HG02623 (cell line): ENCODE data around the gene AFG1L.
"Not testable (repeated sequence)": the region's sequence is repeated elsewhere in the genome, so short reads cannot be mapped to it uniquely, and the experiment has no call there.

Experiments
- ATAC-seq: cut with Tn5 transposase; IDR thresholded peaks from one replicate; pipeline ENCODE4 v1.9.1; 2021; ENCODE audit warnings: moderate library complexity; ENCODE audit not compliant: unreplicated experiment

AFG1L gene

DNA sequence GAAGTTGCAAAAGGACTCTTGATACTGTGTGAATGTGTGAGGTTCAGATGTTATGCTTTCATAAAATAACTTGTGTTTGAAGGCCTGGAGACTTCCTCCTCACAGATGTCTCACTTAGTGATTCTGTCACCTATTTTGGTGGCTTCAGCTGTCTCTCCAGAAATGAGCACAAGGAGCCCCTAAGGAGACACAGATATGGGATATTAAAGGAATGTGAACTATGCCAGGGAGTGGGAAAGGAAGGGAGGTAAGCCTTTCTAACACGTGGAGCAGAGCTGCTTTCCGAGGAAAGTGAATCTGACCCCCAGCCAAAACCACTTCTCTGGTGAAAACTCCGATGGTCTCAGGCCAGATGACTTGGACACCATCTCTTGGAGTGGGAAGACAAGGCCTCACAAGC, 255.4 kb downstream of the AFG1L start:
- ATAC-seq = no peak

DNA sequence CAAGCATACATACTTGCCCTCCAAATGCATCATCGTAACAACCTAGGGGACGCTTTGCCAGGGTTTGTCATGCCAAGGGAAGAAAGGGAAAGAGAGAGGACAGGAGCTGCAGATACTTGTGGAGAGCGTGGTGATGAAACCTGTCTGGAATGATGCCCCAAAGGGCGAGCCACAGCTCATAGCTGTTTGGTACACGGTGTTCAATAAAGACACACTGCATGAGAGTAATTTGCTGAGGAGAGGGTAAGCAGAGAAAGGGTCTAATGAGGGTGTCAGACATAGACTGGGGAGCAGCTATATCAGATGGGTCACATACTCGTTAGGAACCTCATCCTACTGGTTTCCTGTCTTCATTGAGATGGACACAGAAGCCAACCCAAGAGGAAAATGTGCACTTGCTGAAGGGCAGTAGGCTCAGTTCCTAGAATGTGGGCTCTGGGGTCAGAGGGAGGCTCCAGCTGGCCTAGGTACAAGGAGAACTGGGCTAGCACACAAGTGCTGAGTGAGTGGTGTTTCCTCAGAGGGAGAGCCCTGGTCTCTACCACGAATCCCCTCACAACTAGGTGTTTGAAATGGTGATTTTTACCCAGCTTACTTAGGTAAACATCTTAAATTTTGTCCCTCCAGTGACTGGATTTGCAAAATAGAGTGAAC, 260.7 kb downstream of the AFG1L start:
- ATAC-seq = no peak

DNA sequence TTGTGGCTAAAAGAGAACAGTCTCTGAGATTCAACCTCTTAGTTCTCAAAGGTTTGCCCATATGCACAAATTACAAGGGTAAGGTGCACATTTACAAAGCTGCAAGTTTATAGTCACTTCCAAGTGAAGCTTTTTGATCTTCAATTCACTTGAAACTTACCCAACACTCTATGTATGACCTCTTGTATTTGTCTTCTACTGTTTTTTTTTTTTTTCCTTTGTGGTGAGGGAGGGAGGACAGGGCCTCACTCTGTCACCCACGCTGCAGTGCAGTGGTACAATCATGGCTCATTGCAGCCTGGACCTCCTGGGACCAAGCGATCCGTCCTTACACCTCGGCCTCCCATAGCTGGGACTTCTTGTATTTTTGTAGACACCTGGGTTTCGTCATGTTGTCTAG, 261.4 kb downstream of the AFG1L start:
- ATAC-seq = no peak

DNA sequence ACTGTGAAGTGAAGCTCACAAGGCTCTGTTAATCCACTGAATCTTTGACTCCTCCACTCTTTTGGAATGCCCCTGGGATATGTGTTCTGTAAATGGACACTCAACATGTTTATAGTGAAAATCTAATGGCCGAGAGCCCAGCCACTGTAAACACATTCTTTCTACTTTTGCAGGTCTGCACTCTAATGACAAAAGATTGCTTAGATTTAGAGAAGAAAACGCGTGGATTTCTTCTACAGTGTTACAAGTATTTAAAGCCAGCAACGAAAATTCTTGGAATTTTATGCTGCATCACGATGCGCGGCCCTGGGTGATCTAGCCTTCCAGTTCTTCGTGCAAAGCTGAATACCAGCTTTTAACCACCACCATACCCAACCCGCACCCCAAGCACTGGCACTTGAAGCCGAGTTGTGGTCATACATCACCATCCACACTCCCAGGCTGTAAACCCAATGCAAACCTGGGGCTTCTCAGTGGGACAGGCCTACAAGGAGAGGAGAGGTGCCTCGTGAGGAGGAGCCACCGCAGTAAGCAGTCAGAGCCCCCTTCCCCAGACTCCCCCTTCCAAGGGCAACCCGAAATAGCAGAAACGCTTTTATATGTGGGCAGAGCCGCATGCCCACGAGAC, 262.1 kb downstream of the AFG1L start:
- ATAC-seq = no peak

DNA sequence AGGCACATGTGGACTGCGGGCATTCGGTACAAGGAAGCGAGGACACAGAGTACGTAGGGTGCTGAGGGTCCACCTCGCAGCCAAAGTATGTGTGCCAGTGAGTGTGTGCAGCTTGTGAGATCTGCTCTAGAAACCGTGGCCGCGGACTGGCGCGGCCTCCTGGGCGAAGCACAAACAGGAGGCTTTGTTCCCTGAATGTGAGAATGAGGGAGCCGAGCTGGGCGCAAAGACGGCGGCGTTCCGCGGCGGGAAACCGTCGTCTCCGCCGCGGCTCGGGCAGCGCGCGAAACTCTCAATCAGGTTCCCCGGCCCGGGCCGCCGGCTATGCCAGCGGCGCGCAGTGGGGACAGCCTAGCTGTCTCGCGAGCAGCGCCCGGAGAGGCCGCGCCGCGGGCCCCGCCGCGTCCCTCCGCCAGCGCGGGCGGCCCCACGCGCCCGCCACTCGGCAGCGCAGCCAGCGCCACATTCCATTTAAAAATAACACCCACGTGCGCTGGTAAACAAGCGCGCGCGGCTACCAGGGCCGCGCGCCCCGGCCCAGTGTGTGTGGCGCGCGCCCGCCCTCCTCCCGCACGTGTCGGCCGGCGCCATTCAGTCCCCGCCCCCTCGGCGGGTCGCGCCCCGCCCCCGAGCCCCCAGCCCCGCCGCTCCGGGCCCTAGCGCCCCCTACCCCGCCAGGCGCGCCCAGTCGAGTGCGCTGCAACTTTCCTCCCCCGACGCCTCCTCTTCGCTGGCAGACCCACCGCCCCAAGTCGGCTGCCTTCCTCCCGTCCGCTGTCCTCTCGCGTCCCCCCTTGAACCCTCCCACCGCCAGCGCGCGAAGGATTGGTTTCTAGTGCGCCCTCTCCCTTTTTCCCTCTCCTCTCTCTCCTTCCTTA, 262.9 kb downstream of the AFG1L start:
- ATAC-seq = no peak

DNA sequence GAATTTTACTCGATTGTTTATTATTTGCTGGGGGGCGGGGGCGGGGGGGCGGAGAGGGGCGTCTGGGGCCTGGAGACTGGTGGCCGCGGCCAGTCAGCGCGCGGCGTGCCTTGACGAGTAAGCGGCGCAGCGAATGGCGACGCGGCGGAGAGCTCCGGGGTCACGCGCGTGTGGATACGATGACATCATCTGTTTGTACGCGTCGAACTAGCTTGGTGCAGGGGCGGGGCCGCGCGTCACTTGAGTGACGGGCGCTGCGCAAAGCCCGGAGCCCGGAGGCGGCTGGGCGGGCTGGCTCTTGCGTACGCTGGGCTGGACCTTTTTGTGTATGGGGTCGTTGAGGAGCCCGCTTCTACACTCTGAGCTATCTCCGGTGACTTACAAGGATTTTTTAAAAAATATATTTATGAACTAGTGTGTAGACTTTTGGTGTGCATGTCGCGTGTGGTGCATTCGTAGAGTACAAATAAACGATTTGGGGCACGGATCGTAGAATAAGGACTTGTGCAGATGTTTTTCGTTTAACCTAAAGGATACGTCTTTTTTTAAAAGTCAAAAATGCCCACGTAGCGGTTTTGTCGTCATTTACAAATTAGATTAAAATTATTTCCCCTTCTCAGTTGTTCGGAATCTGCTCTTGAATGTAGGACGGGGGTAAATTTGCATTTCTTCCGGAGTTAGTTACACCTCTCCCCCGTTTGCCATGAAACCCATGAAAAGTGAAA, 263.7 kb downstream of the AFG1L start:
- ATAC-seq = peak; percentile 61

DNA sequence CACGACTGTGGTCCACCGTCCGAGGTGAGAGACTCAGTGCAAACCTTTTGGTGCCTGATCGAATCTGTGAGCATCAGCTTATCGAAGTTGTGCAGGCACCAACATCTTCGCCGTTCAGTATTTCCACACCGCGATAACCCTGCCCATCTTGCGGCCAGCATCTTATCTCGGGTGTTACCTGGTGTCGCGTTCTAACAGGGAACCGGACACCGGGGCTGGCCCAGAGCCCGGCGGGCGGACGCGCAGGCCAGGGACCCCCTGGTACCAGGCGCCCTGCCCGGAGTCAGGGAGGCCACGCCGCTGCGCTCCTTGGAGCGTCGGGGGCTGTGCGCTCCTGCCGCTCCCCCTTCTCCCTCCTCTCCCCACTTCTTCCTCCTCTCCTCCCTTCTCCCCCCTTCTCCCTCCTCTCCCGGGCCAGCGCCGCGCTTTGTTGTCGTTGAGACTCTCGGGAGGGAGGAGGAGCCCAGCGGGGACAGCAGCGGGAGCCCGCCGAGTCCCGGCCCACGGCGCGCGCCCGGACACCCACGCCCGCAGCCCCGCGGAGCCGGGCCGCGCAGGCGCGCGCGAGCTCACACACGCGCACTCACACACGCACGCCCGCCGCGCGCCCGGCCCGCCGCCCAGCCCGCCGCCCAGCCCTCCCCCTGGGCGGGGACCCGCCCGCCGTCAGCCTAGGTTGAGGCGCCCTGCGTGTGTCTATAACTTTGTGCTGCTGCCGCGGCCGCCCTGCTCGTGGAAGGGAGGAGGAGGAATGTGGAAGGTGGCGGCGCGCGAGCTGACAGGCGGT, 264.4 kb downstream of the AFG1L start:
- ATAC-seq = peak; percentile 40

GRCh38 chr6:108559884-108560462, 265.1 kb downstream of the AFG1L start:
- ATAC-seq = no peak

GRCh38 chr6:108560463-108561308, 265.8 kb downstream of the AFG1L start, which contains the start of gene FOXO3:
Gene FOXO3 (plus strand): TSS chr6:108560917. CDS start chr6:108561209, 292 bp downstream.
- no peak for ATAC-seq

DNA sequence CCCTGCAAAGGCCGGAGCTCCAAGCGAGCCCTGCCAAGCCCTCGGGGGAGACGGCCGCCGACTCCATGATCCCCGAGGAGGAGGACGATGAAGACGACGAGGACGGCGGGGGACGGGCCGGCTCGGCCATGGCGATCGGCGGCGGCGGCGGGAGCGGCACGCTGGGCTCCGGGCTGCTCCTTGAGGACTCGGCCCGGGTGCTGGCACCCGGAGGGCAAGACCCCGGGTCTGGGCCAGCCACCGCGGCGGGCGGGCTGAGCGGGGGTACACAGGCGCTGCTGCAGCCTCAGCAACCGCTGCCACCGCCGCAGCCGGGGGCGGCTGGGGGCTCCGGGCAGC, 266.4 kb downstream of the AFG1L start:
- ATAC-seq = not testable (repeated sequence)

GRCh38 chr6:108561742-108562502, 267.1 kb downstream of the AFG1L start:
- no peak for ATAC-seq

DNA sequence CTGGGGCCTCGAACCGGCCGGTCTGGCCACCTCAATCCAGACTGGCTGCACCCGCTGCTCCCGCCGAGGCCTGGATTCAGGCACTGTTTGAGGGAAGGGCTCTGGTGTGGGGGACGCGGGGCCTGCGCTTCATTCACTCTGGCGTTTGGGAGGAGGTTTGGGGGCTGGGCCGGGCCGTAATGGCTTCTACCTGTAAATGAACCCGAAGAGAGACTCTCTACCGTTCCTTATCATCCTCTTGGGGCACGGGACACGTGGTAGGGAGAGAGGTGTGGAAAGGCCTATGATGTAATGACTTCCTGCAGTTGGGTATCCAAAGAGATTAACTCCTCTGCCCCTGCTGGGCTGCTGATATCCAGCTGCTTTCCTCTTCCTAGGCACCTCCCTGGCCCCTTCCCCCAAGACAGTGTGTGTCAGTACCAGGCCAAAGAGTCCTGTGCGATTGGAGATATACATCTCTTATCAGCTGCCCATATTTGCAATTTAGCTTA, 267.7 kb downstream of the AFG1L start:
- ATAC-seq = no peak

GRCh38 chr6:108563292-108563691, 268.4 kb downstream of the AFG1L start:
- no peak for ATAC-seq

GRCh38 chr6:108564178-108564577, 269.3 kb downstream of the AFG1L start:
- no peak for ATAC-seq

GRCh38 chr6:108565091-108565766, 270.4 kb downstream of the AFG1L start:
- peak; percentile 52 for ATAC-seq

- ATAC-seq = no peak
Observed at GRCh38 chr6:108565893-108566292, 271.0 kb downstream of the AFG1L start.

- no peak for ATAC-seq
Observed at GRCh38 chr6:108566406-108566805, 271.6 kb downstream of the AFG1L start.

DNA sequence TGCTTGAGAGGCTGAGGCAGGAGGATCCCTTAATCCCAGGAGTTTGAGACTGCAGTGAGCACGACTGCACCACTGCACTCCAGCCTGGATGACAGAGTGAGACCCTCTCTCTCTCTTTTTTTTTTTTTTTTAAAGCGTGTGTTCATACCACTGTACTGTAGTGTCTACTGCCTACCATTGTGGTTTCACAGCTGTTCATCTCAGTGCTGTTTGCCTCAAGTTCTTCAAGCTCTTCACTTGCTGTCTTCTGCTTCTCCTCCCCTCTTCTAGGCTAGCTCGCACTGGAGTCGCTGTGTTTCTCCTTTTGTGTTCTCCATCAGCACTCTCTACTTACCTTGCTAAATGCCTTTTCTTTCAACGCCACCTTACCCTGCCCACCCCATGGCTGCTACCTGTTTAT, 273.2 kb downstream of the AFG1L start:
- no peak for ATAC-seq
